Measurements from ENCODE around the gene SMIM14.

DNA sequence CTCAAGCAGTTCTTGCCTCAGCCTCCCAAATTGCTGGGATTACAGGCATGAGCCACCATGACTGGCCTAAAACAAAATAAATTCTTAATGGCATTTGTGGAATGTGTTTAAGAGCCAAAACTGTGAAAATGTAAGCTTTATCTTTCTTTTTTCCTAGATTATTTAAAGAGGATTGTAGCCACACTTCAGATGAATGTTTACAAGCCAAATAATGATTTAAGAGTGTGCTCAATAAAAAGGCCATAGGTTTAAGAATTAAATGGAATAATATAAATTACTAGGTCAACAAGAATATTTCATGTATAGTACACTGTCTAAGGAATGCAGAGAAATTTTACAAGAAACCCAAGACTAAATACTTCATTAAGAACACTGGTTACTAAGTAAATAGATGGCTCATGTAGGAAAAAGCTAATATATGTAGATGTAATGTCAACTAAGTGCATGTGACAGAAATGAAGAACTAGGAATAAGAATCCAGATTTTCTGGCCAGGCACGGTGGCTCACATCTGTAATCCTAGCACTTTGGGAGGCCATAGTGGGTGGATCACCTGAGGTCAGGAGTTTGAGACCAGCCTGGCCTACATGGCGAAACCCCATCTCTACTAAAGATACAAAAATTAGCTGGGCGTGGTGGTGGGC is 90.1 kb downstream of the SMIM14 start:
- TF ChIP-seq, protein P1, sequence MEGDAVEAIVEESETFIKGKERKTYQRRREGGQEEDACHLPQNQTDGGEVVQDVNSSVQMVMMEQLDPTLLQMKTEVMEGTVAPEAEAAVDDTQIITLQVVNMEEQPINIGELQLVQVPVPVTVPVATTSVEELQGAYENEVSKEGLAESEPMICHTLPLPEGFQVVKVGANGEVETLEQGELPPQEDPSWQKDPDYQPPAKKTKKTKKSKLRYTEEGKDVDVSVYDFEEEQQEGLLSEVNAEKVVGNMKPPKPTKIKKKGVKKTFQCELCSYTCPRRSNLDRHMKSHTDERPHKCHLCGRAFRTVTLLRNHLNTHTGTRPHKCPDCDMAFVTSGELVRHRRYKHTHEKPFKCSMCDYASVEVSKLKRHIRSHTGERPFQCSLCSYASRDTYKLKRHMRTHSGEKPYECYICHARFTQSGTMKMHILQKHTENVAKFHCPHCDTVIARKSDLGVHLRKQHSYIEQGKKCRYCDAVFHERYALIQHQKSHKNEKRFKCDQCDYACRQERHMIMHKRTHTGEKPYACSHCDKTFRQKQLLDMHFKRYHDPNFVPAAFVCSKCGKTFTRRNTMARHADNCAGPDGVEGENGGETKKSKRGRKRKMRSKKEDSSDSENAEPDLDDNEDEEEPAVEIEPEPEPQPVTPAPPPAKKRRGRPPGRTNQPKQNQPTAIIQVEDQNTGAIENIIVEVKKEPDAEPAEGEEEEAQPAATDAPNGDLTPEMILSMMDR (IDR thresholded peaks at IDR 0.05; ENCODE audit: low read depth, low read length, poor library complexity, severe bottlenecking): no peak
- TF ChIP-seq EZH2phosphoT487 (IDR thresholded peaks at IDR 0.05; ENCODE audit: borderline replicate concordance, low read length): no peak
